Measurements from ENCODE around the gene UVRAG.

The UVRAG gene

DNA sequence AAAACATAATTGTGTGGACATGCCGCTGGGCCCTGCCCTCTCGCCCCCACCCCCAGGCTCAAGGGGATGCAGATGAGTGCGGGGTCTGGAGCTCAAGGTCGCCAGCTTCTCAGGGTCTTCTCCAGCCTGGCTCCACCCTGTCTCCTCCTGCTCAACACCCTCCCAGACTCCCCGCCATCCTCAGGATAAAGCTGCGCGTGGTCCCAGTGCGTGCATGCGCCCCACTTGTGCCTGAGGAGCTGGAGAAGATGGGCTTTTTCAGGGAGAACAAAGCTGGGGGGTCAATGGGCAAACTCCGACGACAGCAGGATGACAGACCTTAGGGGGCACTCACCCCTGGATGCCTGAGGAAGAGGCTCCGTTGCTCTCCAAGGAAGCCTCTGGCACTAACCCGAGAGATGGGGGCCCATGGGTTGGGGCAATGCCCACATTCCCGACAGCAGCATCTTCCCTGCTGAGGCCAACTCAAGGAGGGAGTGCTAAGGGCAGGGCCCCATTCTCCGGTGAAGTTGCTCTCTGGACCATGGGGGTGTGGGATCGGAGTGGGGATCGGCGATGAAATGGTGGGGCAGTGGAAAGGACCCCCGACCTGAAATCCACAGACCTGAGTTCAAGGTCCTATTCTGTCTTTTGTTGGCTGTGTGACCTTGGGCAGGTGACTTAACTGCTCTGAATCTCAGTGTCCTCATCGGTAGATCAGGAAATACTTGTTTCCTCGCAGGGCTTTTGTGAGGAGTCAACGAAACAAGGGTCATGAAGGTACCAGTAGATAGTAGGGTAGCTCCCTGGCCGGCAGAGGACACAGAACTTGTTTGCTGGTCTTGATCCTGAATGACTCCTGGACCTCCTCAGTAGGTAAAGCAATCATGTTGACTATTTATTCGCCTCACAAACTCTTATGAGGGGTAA lies 343.6 kb downstream of the UVRAG start:
- DNase-seq (ENCODE audit: low read depth) = no peak
- no peak overlapping the region for H3K4me3 ChIP-seq (ENCODE audit: low read depth, low read length)
- in situ Hi-C loops (cut with HindIII; ENCODE audit: low sequenced_read_pairs) = loop anchor here (25.0 kb wide), 1 partner anchor 246 kb away; no protein-coding TSS in a partner anchor
- TF ChIP-seq, protein P1, sequence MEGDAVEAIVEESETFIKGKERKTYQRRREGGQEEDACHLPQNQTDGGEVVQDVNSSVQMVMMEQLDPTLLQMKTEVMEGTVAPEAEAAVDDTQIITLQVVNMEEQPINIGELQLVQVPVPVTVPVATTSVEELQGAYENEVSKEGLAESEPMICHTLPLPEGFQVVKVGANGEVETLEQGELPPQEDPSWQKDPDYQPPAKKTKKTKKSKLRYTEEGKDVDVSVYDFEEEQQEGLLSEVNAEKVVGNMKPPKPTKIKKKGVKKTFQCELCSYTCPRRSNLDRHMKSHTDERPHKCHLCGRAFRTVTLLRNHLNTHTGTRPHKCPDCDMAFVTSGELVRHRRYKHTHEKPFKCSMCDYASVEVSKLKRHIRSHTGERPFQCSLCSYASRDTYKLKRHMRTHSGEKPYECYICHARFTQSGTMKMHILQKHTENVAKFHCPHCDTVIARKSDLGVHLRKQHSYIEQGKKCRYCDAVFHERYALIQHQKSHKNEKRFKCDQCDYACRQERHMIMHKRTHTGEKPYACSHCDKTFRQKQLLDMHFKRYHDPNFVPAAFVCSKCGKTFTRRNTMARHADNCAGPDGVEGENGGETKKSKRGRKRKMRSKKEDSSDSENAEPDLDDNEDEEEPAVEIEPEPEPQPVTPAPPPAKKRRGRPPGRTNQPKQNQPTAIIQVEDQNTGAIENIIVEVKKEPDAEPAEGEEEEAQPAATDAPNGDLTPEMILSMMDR (IDR thresholded peaks at IDR 0.05; ENCODE audit: low read depth, low read length, missing control alignments) = no peak

DNA sequence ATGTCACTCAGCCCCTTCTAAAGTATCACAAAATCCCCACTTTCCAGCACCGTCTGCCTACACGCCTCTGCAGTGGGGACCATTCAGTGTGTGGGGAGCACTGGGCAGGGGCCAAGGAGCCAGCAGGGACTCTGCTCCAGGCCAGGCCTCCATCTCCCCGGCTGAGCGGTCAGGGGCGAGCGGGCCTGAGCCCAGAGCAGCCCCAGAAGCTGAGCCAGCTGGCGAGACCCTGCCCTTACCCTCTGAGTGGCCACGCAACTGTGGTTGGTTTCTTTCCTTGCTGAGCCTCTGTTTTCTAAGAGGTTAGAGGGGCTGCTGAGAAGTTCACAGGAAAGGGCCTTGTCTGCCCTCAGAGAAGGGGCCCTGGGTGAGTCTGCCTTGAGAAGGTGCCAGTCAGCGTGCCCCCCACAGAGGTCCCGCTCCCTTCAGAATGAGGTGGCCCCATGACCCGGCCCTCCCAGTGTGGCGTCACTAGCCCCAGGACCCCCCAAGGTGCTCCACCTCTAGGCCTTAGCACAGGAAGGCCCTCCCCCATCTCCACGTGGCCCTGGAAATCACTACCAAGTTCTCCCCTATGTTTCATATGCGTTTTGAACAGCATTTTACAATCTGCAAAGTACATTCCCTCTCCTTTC lies 344.4 kb downstream of the UVRAG start:
- no peak overlapping the region for H3K4me3 ChIP-seq (ENCODE audit: low read depth, low read length)
- in situ Hi-C loops (cut with HindIII; ENCODE audit: low sequenced_read_pairs) = loop anchor here (25.0 kb wide), 1 partner anchor 247 kb away; no protein-coding TSS in a partner anchor
- TF ChIP-seq, protein P1 (IDR thresholded peaks at IDR 0.05; ENCODE audit: low read depth, low read length, missing control alignments) = no peak
- no peak for DNase-seq (ENCODE audit: low read depth)

DNA sequence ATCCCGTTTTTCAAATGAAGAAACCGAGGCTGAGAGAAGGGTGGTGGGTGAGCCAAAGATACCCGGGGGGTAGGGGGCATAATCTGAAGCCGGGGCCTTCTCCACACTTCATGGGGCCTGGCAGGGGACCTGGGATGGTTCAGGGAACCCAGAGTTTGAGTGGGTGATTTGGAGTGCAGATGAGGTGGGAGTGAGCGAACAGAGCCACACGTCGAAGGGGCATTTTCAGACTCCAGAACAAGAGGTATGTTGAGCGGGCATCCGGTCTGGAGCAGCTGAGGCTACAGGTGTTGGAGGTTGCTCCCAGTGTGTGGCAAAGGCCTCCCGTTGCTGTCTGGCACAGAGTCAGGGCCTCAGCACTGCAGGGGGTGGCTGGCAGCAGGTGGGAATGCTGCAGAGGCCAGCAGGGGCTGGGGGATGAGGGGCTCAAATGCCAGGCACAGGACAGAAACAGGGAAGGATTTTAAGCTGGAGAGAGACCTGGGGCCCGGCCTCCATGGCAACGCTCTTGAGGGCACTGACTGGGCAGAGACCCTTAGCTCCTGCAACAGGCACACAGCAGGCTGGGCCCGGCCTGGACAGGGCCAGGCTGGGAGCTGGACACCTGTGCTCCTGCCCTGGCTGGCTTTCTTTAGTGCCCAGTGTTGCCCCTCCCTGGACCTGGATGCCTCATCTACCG lies 345.1 kb downstream of the UVRAG start:
- no peak overlapping the region for H3K4me3 ChIP-seq (ENCODE audit: low read depth, low read length)
- in situ Hi-C loops (cut with HindIII; ENCODE audit: low sequenced_read_pairs) = loop anchor here (25.0 kb wide), 1 partner anchor 248 kb away; no protein-coding TSS in a partner anchor
- TF ChIP-seq, protein P1 (IDR thresholded peaks at IDR 0.05; ENCODE audit: low read depth, low read length, missing control alignments) = no peak
- no peak for DNase-seq (ENCODE audit: low read depth)

DNA sequence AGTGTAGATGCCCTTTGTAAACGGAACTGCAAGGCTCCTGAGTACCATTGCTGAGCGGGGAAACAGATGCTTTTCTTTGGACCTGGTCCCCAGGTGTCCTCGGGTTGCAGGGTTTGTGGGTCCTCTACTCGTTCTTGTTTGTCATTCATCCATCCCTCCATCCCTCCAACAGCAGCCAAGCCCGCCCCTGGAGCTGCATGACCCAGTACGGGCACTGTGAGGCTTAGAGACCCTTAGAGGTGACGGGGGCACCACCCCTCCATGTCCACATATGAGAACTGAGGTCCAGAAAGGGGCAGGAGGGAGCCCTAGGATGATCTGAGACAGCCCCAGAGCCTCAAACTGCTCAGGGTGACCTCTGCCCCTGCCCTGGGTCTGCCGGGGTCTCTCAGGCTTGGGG lies 345.8 kb downstream of the UVRAG start:
- in situ Hi-C loops (cut with HindIII; ENCODE audit: low sequenced_read_pairs) = loop anchor here (25.0 kb wide), 1 partner anchor 249 kb away; no protein-coding TSS in a partner anchor
- no peak overlapping the region for H3K4me3 ChIP-seq (ENCODE audit: low read depth, low read length)
- TF ChIP-seq, protein P1 (IDR thresholded peaks at IDR 0.05; ENCODE audit: low read depth, low read length, missing control alignments) = no peak
- no peak for DNase-seq (ENCODE audit: low read depth)

DNA sequence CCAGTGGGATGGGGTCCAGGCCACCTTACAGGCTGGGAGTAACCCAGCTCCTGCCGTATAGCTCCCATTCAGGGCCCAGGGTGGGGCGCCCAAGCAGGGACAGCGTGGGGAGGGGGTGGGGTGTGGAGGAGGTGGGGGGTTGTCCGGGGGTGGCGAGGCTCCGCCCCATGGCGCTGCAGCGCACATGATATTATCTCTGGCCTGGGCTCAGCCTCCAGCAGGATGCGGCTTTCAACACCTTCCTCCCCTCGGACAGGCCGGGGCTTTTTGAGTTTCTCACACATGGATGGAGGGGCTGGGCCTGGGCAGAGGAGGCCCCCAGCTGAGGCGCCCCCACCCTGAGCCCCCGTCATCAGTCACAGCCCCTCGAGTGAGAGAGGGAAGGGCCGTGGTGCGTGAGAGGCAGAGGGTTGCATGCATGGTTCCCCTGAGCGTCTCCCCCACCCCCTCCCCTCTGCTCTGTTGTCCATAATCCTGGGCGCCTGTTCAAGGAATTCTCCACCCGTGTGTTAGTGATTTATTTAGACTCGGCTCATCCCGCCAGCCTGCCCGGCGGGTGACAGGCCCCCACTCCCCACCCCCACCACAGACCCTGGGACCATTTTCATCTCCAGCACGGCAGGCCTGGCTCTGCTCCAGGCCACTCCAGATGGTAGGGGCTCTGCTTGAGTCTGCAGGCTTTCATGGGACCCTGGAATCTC lies 346.4 kb downstream of the UVRAG start:
- H3K4me3 ChIP-seq (ENCODE audit: low read depth, low read length) = no peak overlapping the region
- in situ Hi-C loops (cut with HindIII; ENCODE audit: low sequenced_read_pairs) = loop anchor here (25.0 kb wide), 1 partner anchor 249 kb away; no protein-coding TSS in a partner anchor
- no peak for DNase-seq (ENCODE audit: low read depth)
- TF ChIP-seq, protein P1 (IDR thresholded peaks at IDR 0.05; ENCODE audit: low read depth, low read length, missing control alignments) = no peak
